Activated CD4-positive, CD25-positive, alpha-beta regulatory T cell treated with anti-CD3 and anti-CD28 coated beads, Interleukin-2, amount 50 U/mL, for 24 hours (primary cell): ENCODE measurements around the gene PDP2.
"Not testable (repeated sequence)": the region's sequence is repeated elsewhere in the genome, so short reads cannot be mapped to it uniquely, and the experiment has no call there.

ENCODE experiments used
- ATAC-seq, 2 donors: fragments of 150-1000 bp; cut with Tn5 transposase; one replicate each; pipeline ENCODE4 v1.10.0; 2021; ENCODE audit warnings: mild to moderate bottlenecking in 1 of 2, moderate library complexity in 1 of 2

The PDP2 gene

GRCh38 chr16:66853261-66854139, 26.8 kb upstream of the PDP2 start:
- ATAC-seq = no peak

GRCh38 chr16:66856184-66856730, 24.1 kb upstream of the PDP2 start:
- ATAC-seq = no peak

GRCh38 chr16:66856801-66857200, 23.5 kb upstream of the PDP2 start:
- ATAC-seq = no peak

- no peak for ATAC-seq
Observed at GRCh38 chr16:66857437-66857836, 22.9 kb upstream of the PDP2 start.

- no peak for ATAC-seq
Observed at GRCh38 chr16:66858740-66859396, 21.4 kb upstream of the PDP2 start.

GRCh38 chr16:66859397-66860068, 20.8 kb upstream of the PDP2 start:
- ATAC-seq = no peak

- no peak for ATAC-seq
Observed at GRCh38 chr16:66862023-66862520, 18.2 kb upstream of the PDP2 start.

- ATAC-seq = no peak
Observed at GRCh38 chr16:66863707-66864106, 16.6 kb upstream of the PDP2 start.

- no peak for ATAC-seq
Observed at GRCh38 chr16:66869424-66869823, 10.9 kb upstream of the PDP2 start.

- ATAC-seq = not testable (repeated sequence)
Observed at GRCh38 chr16:66871363-66871762, 9.0 kb upstream of the PDP2 start.

- no peak for ATAC-seq
Observed at GRCh38 chr16:66871840-66872239, 8.5 kb upstream of the PDP2 start.

- ATAC-seq = no peak
Observed at GRCh38 chr16:66872559-66872942, 7.8 kb upstream of the PDP2 start.

- ATAC-seq = peak; percentile 85 to 93
Observed at GRCh38 chr16:66872943-66873684, 7.2 kb upstream of the PDP2 start.

- no peak for ATAC-seq
Observed at GRCh38 chr16:66873685-66874055, 6.6 kb upstream of the PDP2 start.

- ATAC-seq = no peak
Observed at GRCh38 chr16:66874079-66874775, 6.1 kb upstream of the PDP2 start.

- ATAC-seq = peak; percentile 25 to 46
Observed at GRCh38 chr16:66878067-66878466, 2.2 kb upstream of the PDP2 start.

GRCh38 chr16:66881014-66881417, 701 bp downstream of the PDP2 start:
- ATAC-seq = peak in 1 of 2 donors; percentile 4

GRCh38 chr16:66881560-66881959, 1.2 kb downstream of the PDP2 start:
- ATAC-seq = no peak

- no peak for ATAC-seq
Observed at GRCh38 chr16:66881964-66882508, 1.7 kb downstream of the PDP2 start.

GRCh38 chr16:66882702-66883101, 2.4 kb downstream of the PDP2 start:
- ATAC-seq = no peak

- ATAC-seq = no peak
Observed at GRCh38 chr16:66885491-66885890, 5.2 kb downstream of the PDP2 start.
